H1 (cell line): ENCODE data around the gene CUL4A. TPM values are rescaled to one million over a fixed set of nuclear protein-coding genes. Genes with fewer than 3 reads are reported as not detected.

Source experiments
- CTCF ChIA-PET: fragments of 300-600 bp; sonication (Branson Sonifier 250); formaldehyde crosslinking; loops from one replicate; lab custom pipeline; 2021; ENCODE audit not compliant: partially characterized antibody; lab: Charles Lee
- POLR2A ChIA-PET: fragments of 300-600 bp; sonication (Branson Sonifier 250); formaldehyde crosslinking; loops from one replicate; lab custom pipeline; 2021; ENCODE audit warnings: inconsistent platforms; ENCODE audit not compliant: partially characterized antibody; lab: Charles Lee
- DNase-seq, 2 experiments: peaks; one replicate each; pipeline versions ENCODE4 v3.0.0 to v3.0.0-alpha.2; 2010 to 2022; ENCODE audit warnings: low spot score in 2 of 2, low read depth in 1 of 2, mixed read lengths in 1 of 2
- FAIRE-seq: peaks from 2 replicates; lab custom pipeline; 2011; peaks lifted over from hg19 to GRCh38; lab: Jason Lieb, UNC
- H2AFZ ChIP-seq: 2 replicates; pipeline ENCODE4 v1.8.1; 2012; ENCODE audit warnings: low read length, inconsistent platforms
- H2AK5ac ChIP-seq: 2 replicates; pipeline ENCODE4 v1.6.1; 2013; ENCODE audit warnings: low read depth, low read length
- H2BK120ac ChIP-seq: replicated peaks from 2 replicates; pipeline ENCODE3; 2013; ENCODE audit warnings: low read depth, low read length, inconsistent platforms
- H2BK12ac ChIP-seq: 2 replicates; pipeline ENCODE4 v1.6.1; 2013; ENCODE audit warnings: low read depth, low read length
- H2BK15ac ChIP-seq: 2 replicates; pipeline ENCODE4 v1.6.1; 2013; ENCODE audit warnings: low read length
- H2BK20ac ChIP-seq: 2 replicates; pipeline ENCODE4 v1.6.1; 2013; ENCODE audit warnings: low read length
- H2BK5ac ChIP-seq: 2 replicates; pipeline ENCODE4 v1.6.1; 2013; ENCODE audit warnings: low read depth, low read length
- H3K14ac ChIP-seq: 2 replicates; pipeline ENCODE4 v1.6.1; 2013; ENCODE audit warnings: inconsistent platforms; ENCODE audit not compliant: insufficient read length
- H3K18ac ChIP-seq: 2 replicates; pipeline ENCODE4 v1.6.1; 2013; ENCODE audit warnings: low read length; ENCODE audit errors: extremely low read depth
- H3K23ac ChIP-seq: 2 replicates; pipeline ENCODE4 v1.6.1; 2013; ENCODE audit warnings: inconsistent platforms; ENCODE audit not compliant: insufficient read length
- H3K23me2 ChIP-seq: 2 replicates; pipeline ENCODE4 v1.6.1; 2013; ENCODE audit warnings: low read depth, low read length
- H3K27ac ChIP-seq: 2 replicates; pipeline ENCODE4 v1.6.1; 2011; ENCODE audit warnings: low read depth, low read length, inconsistent platforms
- H3K27me3 ChIP-seq, 4 experiments: replicated peaks in 1 of 4; 1 replicate in 1 of 4; 2 replicates in 3 of 4; pipeline versions ENCODE4 v1.6.1 to v1.8.1; 2011 to 2013; ENCODE audit warnings: low read length in 3 of 4, mild to moderate bottlenecking in 3 of 4, inconsistent platforms in 2 of 4, mixed read lengths in 2 of 4, moderate library complexity in 1 of 4; ENCODE audit not compliant: control insufficient read depth in 3 of 4, insufficient read depth in 3 of 4; ENCODE audit errors: extremely low read depth in 1 of 4
- H3K36me3 ChIP-seq, 4 experiments: 2 replicates each; pipeline versions ENCODE4 v1.6.1 to v1.8.1; 2011 to 2013; ENCODE audit warnings: mild to moderate bottlenecking in 4 of 4, low read length in 3 of 4, moderate library complexity in 2 of 4, control low read depth in 1 of 4, inconsistent platforms in 1 of 4; ENCODE audit not compliant: insufficient read depth in 4 of 4, control insufficient read depth in 2 of 4
- H3K4ac ChIP-seq: replicated peaks from 2 replicates; pipeline ENCODE3; 2013; ENCODE audit warnings: low read length, low read depth, mixed read lengths, inconsistent platforms; ENCODE audit not compliant: insufficient read length
- H3K4me1 ChIP-seq, 4 experiments: replicated peaks in 1 of 4; 1 replicate in 1 of 4; 2 replicates in 3 of 4; pipeline versions ENCODE4 v1.6.1 to v1.8.1; 2011 to 2013; ENCODE audit warnings: low read length in 3 of 4, inconsistent platforms in 2 of 4, mixed read lengths in 1 of 4; ENCODE audit not compliant: insufficient read depth in 4 of 4, control insufficient read depth in 3 of 4
- H3K4me2 ChIP-seq, 2 experiments: 2 replicates each; pipeline versions ENCODE4 v1.6.1 to v1.8.1; 2011 to 2013; ENCODE audit warnings: low read depth in 2 of 2, low read length in 2 of 2, control low read depth in 1 of 2, inconsistent platforms in 1 of 2, mild to moderate bottlenecking in 1 of 2; ENCODE audit not compliant: insufficient read depth in 1 of 2
- H3K4me3 ChIP-seq, 4 experiments: fragments of 200-600, 300-600 bp in 1 of 4; sonication (generic), shearing (Covaris generic), sonication (Bioruptor Twin) in 1 of 4; 2 replicates each; pipeline versions ENCODE4 v1.5.1 to v1.8.1; 2011 to 2016; ENCODE audit warnings: low read length in 4 of 4, low read depth in 3 of 4, control low read depth in 2 of 4, inconsistent platforms in 2 of 4, mild to moderate bottlenecking in 2 of 4, mixed read lengths in 1 of 4, moderate library complexity in 1 of 4; ENCODE audit not compliant: insufficient read depth in 2 of 4; ENCODE audit errors: extremely low read depth in 1 of 4
- H3K56ac ChIP-seq: replicated peaks from 2 replicates; pipeline ENCODE3; 2013; ENCODE audit warnings: low read depth, mild to moderate bottlenecking, mixed read lengths, low read length, inconsistent platforms; ENCODE audit not compliant: insufficient read length
- H3K79me1 ChIP-seq: 2 replicates; pipeline ENCODE4 v1.6.1; 2013; ENCODE audit warnings: low read depth, low read length, control low read depth
- H3K79me2 ChIP-seq, 2 experiments: 2 replicates each; pipeline versions ENCODE4 v1.6.1 to v1.8.1; 2012 to 2013; ENCODE audit warnings: low read length in 2 of 2, mild to moderate bottlenecking in 2 of 2, inconsistent platforms in 1 of 2; ENCODE audit not compliant: insufficient read depth in 2 of 2, control insufficient read depth in 1 of 2
- H3K9ac ChIP-seq, 4 experiments: replicated peaks in 1 of 4; 1 replicate in 1 of 4; 2 replicates in 3 of 4; pipeline versions ENCODE4 v1.6.1 to v1.8.1; 2011 to 2013; ENCODE audit warnings: low read depth in 3 of 4, low read length in 3 of 4, control low read depth in 2 of 4, mild to moderate bottlenecking in 2 of 4, moderate library complexity in 2 of 4, inconsistent platforms in 1 of 4; ENCODE audit errors: extremely low read depth in 1 of 4
- H3K9me3 ChIP-seq, 2 experiments: 2 replicates each; pipeline versions ENCODE4 v1.6.1 to v1.8.1; 2012 to 2013; ENCODE audit warnings: mild to moderate bottlenecking in 2 of 2, moderate library complexity in 2 of 2, control low read depth in 1 of 2, inconsistent platforms in 1 of 2, low read depth in 1 of 2, low read length in 1 of 2, mixed read lengths in 1 of 2; ENCODE audit not compliant: insufficient read depth in 2 of 2
- H4K20me1 ChIP-seq, 2 experiments: replicated peaks in 1 of 2; 2 replicates each; pipeline versions ENCODE3 to v1.8.1; 2011 to 2013; ENCODE audit warnings: inconsistent platforms in 2 of 2, low read length in 2 of 2, mild to moderate bottlenecking in 1 of 2; ENCODE audit not compliant: insufficient read depth in 2 of 2, control insufficient read depth in 1 of 2
- H4K5ac ChIP-seq: 2 replicates; pipeline ENCODE4 v1.6.1; 2013; ENCODE audit warnings: low read length, low read depth, mixed read lengths, inconsistent platforms; ENCODE audit not compliant: insufficient read length
- H4K8ac ChIP-seq: 2 replicates; pipeline ENCODE4 v1.8.0; 2013; ENCODE audit warnings: mild to moderate bottlenecking, moderate library complexity, low read length, inconsistent platforms; ENCODE audit not compliant: insufficient read depth; ENCODE audit errors: extremely low read depth
- H4K91ac ChIP-seq: replicated peaks from 2 replicates; pipeline ENCODE3; 2013; ENCODE audit warnings: low read length, mixed read lengths, inconsistent platforms; ENCODE audit not compliant: insufficient read length
- BCL11A ChIP-seq, 2 experiments: IDR thresholded peaks; one replicate each; pipeline ENCODE4 v1.6.1; 2011; ENCODE audit warnings: low read depth in 2 of 2, low read length in 2 of 2, mild to moderate bottlenecking in 2 of 2
- KDM4A ChIP-seq: IDR thresholded peaks from one replicate; pipeline ENCODE4 v1.7.1; 2012; ENCODE audit warnings: low read depth, mild to moderate bottlenecking, moderate library complexity, low read length, inconsistent platforms; ENCODE audit not compliant: severe bottlenecking
- SAP30 ChIP-seq: fragments of 300-600 bp; sonication (generic); IDR thresholded peaks from 2 replicates; pipeline ENCODE4 v1.7.1; 2012; ENCODE audit warnings: low read length, moderate library complexity, mild to moderate bottlenecking, inconsistent platforms; ENCODE audit not compliant: insufficient read depth, insufficient replicate concordance
- SP1 ChIP-seq: IDR thresholded peaks from 2 replicates; pipeline ENCODE4 v1.6.1; 2011; ENCODE audit warnings: low read depth, low read length
- SUZ12 ChIP-seq: fragments of 200-600 bp; sonication (generic); IDR thresholded peaks from 2 replicates; pipeline ENCODE4 v1.6.1; 2012; ENCODE audit warnings: mild to moderate bottlenecking, inconsistent platforms, low read length, moderate library complexity, mixed read lengths
- TBP ChIP-seq: IDR thresholded peaks from 2 replicates; pipeline ENCODE4 v1.6.1; 2011; ENCODE audit warnings: low read depth, low read length, improper control_type of control experiment
- WGBS, 2 experiments: shearing (Covaris generic) in 1 of 2; methylation state at CpG; one replicate each; pipeline versions ENCODE4 v1.1.6 to v1.1.7; 2013 to 2015; ENCODE audit warnings: low lambda C conversion rate in 2 of 2, mixed read lengths in 2 of 2, inconsistent platforms in 1 of 2, low coverage in 1 of 2, missing lambda C conversion rate in 1 of 2; ENCODE audit not compliant: insufficient replicate concordance in 2 of 2, insufficient coverage in 1 of 2, insufficient read length in 1 of 2; ENCODE audit errors: extremely low coverage in 1 of 2, missing lambda C conversion rate in 1 of 2; 5-methylcytosine and 5-hydroxymethylcytosine counted together
- polyA plus RNA-seq, 7 experiments: library from polyadenylated mRNA; depleted of rRNA in 3 of 7; stranded (reverse) in 5 of 7; unstranded in 2 of 7; fragments of >200 nt in 5 of 7; fragments of 200-250 nt in 2 of 7; gene quantifications; 1 replicate in 5 of 7; 2 replicates in 1 of 7; 4 replicates in 1 of 7; pipeline versions ENCODE4 v1.2.1 to v1.2.3, GENCODE V29; 2011 to 2013; ENCODE audit warnings: missing spikeins in 2 of 7, mixed read lengths in 2 of 7
- total RNA-seq: library from RNA; stranded (reverse); fragmentation: NEBNext Ultra II Directional; extraction: Animal tissue kit (Norgen Biotek cat#: 25700); gene quantifications from 2 replicates; pipeline ENCODE4 v1.2.1, GENCODE V29; 2021

The CUL4A gene
- total and polyA plus RNA-seq, 2 of the 8 experiments (the other 6 are each of a cell fraction or from before 2014, with no cell fraction given): 54.7 to 101 TPM

GRCh38 chr13:113238536-113238935 is 29.1 kb downstream of the CUL4A start:
- DNase-seq: no peak
- Histone ChIP-seq H3K14ac (no peak overlapping the region), H2AFZ (no peak overlapping the region), H2BK5ac (no peak overlapping the region), H3K4me1 (no peaks in the 10 kb centered on the region), H2BK120ac (no peak overlapping the region), H3K9ac (no peak overlapping the region), H3K79me2 (no peaks in the 10 kb centered on the region), H3K18ac (no peak overlapping the region), H4K20me1 (peaks cover 0 to 1% of the 10 kb centered on the region in 2 experiments), H3K9me3 (no peaks in the 10 kb centered on the region), H3K4me3 (no peak overlapping the region), H3K27ac (no peak overlapping the region), H3K4me2 (no peak overlapping the region), H3K56ac (no peak overlapping the region), H3K4ac (no peak overlapping the region), H4K8ac (no peak overlapping the region), H3K79me1 (no peaks in the 10 kb centered on the region), H4K91ac (no peak overlapping the region), H2AK5ac (no peak overlapping the region), H3K23ac (no peak overlapping the region), H3K36me3 (peaks cover 16 to 52% (median 25%) of the 10 kb centered on the region in 4 experiments), H4K5ac (no peak overlapping the region), H3K23me2 (no peaks in the 10 kb centered on the region), H2BK20ac (no peak overlapping the region), H2BK12ac (no peak overlapping the region), H3K27me3 (no peaks in the 10 kb centered on the region), H2BK15ac (no peak overlapping the region)
- CTCF ChIA-PET: interaction anchor here (1.0 to 1.7 kb wide), 2 partner anchors 37 to 210 kb away, joined by 3 read pairs; no protein-coding TSS in a partner anchor
- whole genome bisulfite sequencing, 2 experiments: 93% methylated on average over 4 of the region's 4 CpGs; no CpG with 5 or more reads in 1 of the 2 experiments
- POLR2A ChIA-PET: interaction anchor here (0.6 to 1.1 kb wide), 2 partner anchors 11 to 27 kb away, joined by 3 to 4 read pairs; no protein-coding TSS in a partner anchor
- FAIRE-seq: no peak
- TF ChIP-seq BCL11A (IDR thresholded peaks at IDR 0.05; ENCODE audit: low read depth in 2 of 2, low read length in 2 of 2) (no peak), TBP (no peak), SAP30 (no peak), SUZ12 (no peak), SP1 (no peak), KDM4A (no peak)
